NCI-H2171 treated with DMSO at 0.1 percent for 48 hours (cell line): ENCODE results near the gene PCLAF.
"Not testable (repeated sequence)": the region's sequence is repeated elsewhere in the genome, so short reads cannot be mapped to it uniquely, and the experiment has no call there.

Experiments
- DNase-seq: peaks from one replicate; lab custom pipeline; 2025; lab: John Stamatoyannopoulos, UW

The PCLAF gene

DNA sequence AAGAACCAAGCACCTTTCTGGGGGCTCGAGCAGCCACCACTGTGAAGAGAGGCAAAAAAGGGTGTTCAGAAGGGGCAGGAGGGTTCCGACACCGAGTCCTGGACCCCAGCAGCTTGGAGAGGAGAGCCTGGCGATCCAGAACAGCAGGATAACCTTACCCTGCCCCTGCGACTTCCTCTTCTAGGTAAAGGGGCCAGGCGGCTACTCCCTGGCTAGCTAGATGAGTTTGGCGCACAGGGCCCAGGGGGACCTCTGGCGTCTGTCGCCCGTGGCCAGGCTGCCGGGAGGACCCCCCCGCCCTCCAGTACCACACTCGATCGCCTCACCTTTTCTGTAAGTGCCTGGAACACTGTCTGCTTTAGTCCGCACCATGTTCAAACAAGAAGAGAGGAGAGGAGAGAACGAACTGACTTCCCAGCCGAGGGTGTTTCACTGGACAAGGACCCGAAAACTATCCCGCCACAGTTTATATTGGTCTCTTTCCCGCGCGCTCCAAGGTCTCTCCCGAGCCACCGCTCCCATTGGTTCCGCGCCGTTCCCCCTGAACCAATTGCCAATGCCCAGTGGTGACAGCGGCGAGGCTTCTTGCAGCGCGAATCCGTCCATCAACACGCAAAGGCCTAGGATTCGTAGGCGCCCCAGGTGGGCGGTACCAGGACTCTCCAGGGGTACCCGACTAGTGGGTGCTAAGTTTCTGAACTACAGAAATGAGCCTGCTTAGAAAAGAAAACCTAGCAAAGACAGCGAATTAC, at the start of gene PCLAF:
Gene PCLAF (minus strand): TSS at position 442 of the 752 bp plus-strand sequence. CDS start 70 bp downstream, at position 372.
- peak; percentile 96 for DNase-seq

DNA sequence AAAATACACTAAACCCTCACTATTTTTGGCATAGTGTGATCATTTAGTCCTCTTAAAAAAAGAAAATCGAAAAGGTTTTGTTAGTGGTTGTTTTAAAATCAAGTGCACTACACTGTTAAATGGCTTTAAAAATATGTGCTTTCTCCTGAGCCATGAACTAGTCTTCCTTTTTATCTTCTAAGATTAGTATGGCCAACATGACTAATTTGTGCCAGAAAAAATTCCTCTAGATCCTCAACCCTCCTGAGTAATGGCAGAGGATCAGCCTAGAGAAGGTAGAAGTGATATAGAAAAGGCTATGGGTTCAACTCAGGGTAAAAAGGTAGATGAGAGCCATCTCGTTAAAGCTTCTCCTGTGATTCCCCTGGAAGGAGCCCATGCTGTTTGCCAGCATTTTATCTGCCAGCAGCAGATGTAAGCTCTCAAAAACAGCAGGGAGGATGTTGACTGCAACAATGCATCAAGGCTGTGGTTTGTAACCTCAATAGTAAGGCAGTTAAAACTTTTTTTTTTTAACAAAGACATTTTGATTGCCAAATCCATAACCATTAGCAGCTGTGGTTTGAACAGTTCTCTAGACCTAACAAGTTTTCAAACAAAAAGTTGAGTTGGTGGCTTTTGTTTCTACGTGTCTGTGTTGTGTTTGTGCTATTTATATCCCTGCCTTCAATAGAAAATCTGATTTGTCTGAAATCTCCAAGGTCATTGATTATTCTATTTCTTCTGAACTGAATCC, 48.9 kb upstream of the PCLAF start:
- DNase-seq: peak; percentile 71

DNA sequence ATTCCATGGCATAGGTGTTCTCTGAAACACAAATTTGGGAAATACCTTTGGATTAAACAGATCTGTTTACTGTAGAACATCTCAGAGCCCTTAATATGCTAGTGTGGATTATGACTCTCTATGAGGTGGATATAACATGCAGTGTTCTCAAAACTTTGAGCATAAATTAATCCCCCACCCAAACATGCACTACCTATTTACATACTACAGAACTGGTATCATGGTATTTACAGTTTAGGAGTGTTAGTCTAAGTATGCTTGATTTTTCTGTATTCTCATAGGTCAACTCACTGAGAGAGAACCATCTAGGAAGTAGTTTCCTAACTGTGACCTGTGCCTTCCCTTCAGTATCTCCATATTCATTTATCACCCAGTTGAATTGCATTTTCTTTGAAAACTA, 48.2 kb upstream of the PCLAF start:
- DNase-seq: no peak

- DNase-seq: peak; percentile 51
These were observed 45.7 kb upstream of the PCLAF start for GRCh38 chr15:64426845-64427465.

DNA sequence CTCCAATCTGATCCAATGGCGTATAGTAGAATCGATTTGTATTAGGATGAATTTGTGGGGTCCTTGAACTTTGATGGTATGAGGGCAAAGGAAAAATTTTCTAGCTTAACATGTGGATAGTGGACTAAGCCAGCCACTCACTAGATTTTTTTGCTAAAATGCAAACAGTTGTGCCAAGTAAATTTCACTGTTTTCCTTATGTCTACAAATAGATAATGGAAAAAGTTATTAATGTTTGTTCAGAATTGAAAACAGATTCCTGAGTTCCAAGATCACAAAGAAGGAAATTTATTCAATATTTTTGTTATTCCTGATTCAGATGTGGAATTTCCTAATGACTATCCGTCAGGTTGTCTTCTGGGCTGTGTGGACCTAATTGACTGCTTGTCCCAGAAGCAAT, 44.0 kb upstream of the PCLAF start:
- DNase-seq: no peak

- DNase-seq: no peak
These were observed 42.7 kb upstream of the PCLAF start for GRCh38 chr15:64423970-64424369.

- no peak for DNase-seq
These were observed 41.5 kb upstream of the PCLAF start for GRCh38 chr15:64422697-64423096.

GRCh38 chr15:64412216-64412615, 31.0 kb upstream of the PCLAF start:
- DNase-seq: no peak

DNA sequence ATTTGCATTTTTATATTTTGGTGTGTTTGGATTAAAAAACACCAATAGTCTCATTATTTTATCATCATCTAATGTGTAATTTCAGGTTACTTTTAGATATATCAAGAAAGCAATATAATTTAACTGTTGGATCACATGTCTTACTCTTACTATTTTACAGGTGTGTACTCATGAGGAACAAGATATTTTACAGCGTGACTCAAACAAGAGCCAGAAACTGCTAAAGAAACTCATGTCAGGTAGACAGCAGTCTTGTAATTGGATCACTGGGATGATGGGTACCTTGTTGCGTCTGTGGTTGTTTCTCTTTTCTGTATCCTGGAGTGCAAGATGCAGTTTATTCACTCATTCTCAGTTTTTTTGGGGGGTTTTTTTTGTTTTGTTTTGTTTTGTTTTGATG, 19.3 kb upstream of the PCLAF start:
- DNase-seq: no peak

DNA sequence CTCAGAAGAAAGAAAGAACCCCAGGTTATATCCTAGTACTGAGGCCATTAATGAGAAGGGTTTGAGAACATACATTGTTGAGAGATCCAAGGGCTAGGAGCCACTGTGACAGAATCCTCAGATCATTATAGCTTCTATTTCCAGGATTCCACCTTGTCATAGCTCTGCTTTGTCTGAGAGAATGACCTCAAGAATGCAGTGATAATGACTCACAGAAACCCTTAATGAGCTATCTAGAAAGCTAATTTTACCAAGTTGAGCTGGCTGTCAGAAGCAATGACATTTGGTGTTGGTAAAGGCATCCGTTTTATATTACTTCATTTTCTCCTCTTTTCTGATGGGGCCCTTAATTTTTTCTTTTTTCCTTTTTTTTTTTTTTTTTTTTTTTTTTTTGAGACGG, 17.3 kb upstream of the PCLAF start:
- no peak for DNase-seq

- DNase-seq: no peak
These were observed 15.5 kb upstream of the PCLAF start for GRCh38 chr15:64396789-64397188.

DNA sequence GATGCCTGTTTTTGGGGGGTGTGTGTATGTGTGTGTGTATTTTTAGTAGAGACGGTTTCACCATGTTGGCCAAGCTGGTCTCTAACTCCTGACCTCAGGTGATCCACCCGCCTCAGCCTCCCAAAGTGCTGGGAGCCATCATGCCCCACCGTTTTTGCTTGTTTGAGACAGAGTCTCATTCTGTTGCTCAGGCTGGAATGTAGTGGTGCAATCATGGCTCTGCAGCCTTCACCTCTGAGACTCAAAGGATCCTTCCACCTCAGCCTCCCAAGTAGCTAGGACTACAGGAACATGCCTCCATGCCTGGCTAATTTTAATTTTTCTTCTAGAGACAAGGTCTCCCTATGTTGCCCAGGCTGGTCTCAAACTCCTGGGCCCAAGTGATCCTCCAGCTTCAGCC, 11.2 kb upstream of the PCLAF start:
- DNase-seq: not testable (repeated sequence)

DNA sequence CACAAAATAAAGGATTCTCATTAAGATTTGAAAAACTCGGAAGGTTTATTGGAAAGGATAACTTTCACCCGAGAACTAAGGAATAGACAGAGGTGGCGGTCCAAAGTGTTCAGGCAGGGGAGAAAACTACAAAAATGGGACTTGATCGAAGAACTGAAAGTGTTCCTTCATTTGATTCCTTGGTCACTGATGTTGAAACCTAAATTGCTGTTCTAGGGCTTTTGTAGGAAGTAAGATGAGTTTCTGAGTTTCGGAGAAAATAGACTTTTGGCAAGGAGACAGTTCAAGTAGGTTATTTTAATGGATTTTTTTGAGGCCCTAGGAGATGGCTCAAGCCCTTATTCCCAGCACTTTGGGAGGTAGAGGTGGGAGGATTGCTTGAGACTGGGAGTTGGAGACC, 7.8 kb upstream of the PCLAF start:
- no peak for DNase-seq

GRCh38 chr15:64387562-64388168, 6.4 kb upstream of the PCLAF start, which contains the start of gene TRIP4:
TSS of gene TRIP4 (plus strand) at chr15:64387836. CDS start at chr15:64387864, 28 bp downstream.
- peak; percentile 99 for DNase-seq

DNA sequence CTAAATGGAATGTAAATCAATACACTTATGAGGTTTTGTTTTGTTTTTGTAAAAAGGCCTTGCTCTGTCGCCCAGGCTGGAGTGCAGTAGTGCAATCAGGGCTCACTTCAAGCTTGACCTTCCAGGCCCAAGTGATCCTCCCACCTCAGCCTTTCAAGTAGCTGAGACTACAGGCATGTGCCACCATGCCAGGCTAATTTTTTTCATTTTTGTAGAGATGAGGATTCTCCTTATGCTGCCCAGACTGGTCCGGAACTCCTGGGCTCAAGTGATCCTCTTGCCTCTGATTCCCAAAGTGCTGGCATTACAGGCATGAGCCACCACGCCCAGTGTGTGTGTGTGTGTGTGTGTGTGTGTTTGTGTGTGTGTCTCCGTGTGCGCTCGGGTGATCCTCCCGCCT, 5.0 kb upstream of the PCLAF start:
- no peak for DNase-seq

- DNase-seq: no peak
These were observed 2.5 kb upstream of the PCLAF start for GRCh38 chr15:64383760-64384159.

- not testable (repeated sequence) for DNase-seq
These were observed 941 bp downstream of the PCLAF start for GRCh38 chr15:64380130-64380870.

GRCh38 chr15:64379216-64379960, 1.9 kb downstream of the PCLAF start:
- DNase-seq: peak; percentile 70

DNA sequence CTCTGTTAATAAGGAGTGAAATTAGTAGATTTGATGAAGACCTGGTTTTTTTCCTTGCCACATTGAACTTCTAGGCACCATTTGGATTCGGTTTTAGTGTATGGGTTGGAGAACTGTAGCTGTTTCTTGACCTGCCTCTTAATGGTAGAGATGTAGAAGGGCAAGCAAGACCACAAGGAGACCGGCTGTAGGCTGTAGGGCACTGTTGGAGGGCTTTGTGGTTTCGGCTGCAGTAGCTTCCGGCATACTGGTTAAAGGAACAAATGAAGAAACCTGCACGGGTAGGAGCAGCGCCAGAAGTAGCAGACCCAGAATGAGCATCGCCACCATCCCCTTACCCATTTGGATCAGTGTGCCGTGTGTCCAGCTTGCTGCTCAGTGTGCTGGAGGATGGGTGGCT, 7.9 kb downstream of the PCLAF start:
- DNase-seq: no peak

GRCh38 chr15:64371383-64371782, 9.9 kb downstream of the PCLAF start:
- not testable (repeated sequence) for DNase-seq

GRCh38 chr15:64369078-64369607, 12.1 kb downstream of the PCLAF start:
- no peak for DNase-seq
